Measurements from ENCODE around the gene KIAA1671.

Gene KIAA1671

GRCh38 chr22:25048659-25049647, 96.4 kb downstream of the KIAA1671 start:
- peak; percentile 67 to 68 for DNase-seq

GRCh38 chr22:25049770-25050169, 97.3 kb downstream of the KIAA1671 start:
- no peak for DNase-seq

- no peak for DNase-seq
Measured at GRCh38 chr22:25050566-25050965, 98.0 kb downstream of the KIAA1671 start.

DNA sequence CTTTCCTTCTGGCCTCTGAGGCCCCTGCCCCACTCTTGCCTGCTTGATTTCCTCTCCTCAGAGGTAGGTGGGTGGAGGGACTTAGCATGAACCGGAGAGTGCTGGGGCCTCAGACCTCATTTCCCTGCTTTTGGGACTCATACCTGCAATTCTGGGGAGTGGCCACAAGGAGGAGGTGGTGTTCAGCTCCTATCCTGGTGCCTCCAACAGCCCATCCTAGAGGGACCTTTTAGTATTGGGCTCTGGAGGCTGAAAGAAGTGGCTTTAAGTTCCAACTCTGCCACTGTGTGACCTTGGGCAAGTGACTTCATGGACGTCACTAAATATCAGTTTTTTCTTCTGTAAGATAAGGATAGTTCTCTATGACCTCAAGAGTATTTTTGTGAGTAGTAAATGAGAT, 98.6 kb downstream of the KIAA1671 start:
- DNase-seq: no peak

GRCh38 chr22:25051983-25052710, 99.6 kb downstream of the KIAA1671 start:
- no peak for DNase-seq

- DNase-seq: no peak
Measured at GRCh38 chr22:25053153-25053805, 100.8 kb downstream of the KIAA1671 start.

DNA sequence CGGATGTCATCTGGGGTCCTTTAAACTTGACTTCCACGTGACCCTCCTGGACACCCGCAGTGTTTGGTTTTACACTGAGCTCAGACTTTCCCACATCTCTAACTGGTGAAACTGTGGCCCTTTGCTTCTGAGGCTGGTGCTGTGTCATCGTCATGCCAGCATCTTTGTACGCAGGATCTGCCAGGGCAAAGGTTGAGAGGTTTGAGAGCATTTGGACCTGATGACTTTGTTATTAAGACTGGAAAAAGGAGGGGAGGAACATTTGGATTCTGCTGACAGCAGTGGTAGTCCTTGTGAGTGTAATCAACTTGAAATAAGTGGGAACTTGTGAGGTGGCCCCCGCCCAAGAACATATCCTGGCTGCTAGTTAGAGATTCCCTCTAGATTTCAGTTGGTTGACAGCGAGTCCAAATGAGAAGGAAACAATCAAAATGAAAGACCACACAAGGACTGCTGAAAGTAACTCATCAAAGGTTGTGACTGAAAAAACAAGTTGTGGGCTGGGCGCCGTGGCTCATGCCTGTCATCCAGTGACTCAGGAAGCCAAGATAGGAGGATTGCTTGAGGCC, 102.5 kb downstream of the KIAA1671 start:
- DNase-seq: peak in 1 of 2 donors; percentile 33

DNA sequence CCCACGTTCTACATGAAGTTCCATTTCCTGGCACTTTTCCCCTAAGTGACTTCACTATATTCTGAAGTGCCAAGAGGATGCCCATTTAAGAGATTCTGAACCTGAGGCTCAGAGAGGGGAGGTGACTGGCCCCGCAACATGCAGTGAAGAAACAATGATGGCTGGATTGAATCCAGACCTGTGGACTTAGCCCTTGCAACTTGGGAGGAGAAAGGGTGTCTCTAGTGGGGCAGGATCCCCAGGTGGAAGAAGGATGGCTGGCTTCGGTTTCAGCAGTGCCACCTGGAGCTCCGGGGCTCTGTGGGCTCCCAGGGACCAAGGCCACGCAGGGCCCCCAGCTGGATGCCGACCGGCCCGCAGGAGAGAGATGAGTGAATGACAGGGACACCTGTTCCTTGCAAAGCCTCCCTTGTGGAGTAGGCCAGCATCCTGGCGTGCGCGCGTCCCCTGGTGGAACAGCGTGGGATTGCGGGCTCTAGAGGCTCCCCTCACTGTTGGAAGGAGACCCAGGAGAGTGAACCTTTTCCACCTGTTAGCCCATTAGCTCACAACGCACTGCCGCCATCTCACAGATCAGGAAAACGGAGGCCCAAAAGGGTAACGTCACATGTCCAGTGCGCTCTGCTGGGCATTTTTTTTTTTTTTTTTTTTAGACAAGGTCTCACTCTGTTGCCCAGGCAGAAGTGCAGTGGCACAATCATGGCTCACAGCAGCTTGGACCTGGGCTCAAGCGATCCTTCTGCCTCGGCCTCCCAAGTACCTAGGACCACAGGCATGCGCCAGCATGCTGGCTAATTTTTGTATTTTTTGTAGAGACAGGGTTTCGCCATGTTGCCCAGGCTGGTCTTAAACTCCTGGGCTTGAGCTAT, 104.7 kb downstream of the KIAA1671 start:
- peak; percentile 54 to 69 for DNase-seq

GRCh38 chr22:25059438-25059837, 106.9 kb downstream of the KIAA1671 start:
- DNase-seq: no peak

DNA sequence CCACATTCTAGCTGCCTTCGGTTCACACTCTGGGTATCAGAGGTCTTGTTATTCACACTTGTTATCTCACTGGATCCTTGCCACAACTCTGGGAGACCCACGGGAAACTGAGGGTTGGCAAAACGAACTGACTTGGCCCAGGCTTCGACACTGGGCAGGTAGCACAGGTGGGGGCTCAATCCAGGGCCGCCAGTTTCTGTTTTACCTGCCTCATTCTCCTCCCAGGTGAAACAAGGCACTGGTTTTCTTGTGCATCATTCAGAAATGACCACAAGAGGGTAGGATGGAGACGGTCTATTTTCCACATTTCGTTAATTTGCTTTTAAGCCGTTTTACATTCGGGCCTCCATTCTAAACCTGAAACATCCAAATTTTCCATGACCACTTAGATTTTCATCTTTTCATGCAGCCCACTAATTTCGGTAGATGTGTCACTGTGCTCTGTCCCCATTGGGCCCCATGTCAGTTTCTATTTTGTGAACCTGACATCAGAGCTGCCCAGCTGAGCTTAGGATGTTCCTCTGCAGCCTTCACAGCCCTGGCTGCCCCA, 108.1 kb downstream of the KIAA1671 start:
- peak in 1 of 2 donors; percentile 48 for DNase-seq

DNA sequence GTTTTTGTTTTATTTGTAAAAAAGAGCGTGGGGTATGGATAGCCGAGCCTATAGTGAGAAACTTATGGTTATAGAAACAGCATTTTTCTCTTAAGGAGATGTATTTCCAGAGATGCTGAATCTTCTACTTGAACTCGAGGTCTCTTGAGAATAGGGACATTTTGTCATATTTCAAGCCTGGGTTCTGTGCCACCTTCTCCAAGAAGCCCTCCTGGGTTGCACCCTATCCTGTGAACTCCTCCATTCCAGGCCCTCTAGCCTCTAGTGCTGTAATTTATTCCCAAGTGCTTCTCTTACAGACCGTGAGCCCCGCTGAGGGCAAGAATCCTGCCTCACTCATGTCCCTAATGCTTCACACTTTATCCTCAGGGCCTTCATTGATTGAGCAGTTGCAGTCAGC, 108.6 kb downstream of the KIAA1671 start:
- no peak for DNase-seq

DNA sequence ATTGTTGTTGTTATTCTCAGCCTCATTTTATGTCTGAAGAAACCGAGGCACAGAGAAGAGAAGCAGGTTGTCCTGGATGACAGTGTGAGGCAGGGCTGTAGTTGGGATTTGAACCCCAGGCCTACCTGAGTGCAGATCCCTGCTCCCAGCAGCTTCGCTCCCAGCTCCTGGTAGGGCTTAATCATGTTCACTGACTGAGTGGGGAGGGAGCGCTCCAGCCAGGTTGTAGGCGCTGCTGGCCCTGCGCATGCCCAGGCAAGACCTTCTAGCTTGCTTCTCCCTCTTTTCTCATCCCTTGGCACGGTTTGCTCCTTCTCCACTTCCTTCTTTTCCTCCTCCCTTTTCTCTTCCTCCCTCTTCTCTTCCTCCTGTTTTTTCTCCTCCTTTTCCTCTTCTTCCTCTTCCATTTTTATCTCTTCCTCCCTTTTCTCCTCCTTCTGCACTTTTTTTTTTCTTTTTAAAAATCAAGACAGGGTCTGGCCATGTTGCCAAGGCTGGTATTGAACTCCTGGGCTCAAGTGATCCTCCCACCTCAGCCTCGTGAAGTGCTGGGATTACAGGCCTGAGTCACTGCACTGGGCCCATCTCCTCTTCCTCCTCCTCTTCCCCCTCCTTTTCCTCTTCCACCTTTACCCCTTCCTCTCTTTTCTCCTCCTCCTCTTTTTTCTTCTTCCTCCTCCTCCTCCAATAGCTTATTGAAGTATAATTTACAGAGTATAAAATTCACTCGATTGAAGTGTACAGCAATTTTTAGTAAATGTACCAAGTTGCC, 109.3 kb downstream of the KIAA1671 start:
- no peak for DNase-seq

GRCh38 chr22:25062386-25063085, 110.0 kb downstream of the KIAA1671 start:
- DNase-seq: peak; percentile 79 to 83

GRCh38 chr22:25064894-25065560, 112.5 kb downstream of the KIAA1671 start:
- no peak for DNase-seq

DNA sequence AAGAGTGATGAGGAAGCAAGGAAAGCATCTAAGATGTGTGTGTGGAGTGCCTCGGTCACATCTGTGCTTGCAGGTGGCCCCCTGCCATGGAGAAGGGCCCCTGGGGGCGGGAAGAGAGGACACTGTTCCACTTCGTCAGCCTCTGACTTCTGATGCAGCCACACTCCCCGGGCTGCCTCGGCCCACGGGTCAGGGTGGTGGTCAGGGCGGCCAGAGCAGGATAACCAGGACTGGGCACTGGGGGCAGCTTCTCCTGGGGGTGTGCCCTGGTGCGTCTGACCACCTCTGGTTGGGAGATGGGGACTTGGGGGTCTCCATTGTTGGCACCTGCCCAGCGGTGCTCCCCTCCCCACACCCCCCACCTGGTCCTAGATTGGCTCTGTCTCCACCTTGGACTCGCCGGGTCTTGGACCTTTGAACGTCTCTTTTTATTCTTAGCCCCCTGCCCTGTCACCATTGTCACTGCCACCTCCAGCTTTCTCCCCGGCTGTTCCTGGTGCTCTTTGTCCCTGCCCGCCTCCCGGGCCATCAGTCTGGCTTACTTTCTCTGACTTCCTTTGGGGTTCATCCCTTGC, 114.4 kb downstream of the KIAA1671 start:
- no peak for DNase-seq

- peak; percentile 88 to 90 for DNase-seq
Measured at GRCh38 chr22:25067851-25068421, 115.4 kb downstream of the KIAA1671 start.

- DNase-seq: peak in 1 of 2 donors; percentile 29
Measured at GRCh38 chr22:25068707-25069106, 116.2 kb downstream of the KIAA1671 start.

- no peak for DNase-seq
Measured at GRCh38 chr22:25069426-25069757, 116.9 kb downstream of the KIAA1671 start.
